Mammary microvascular endothelial cell (primary cell): ENCODE results near the gene GSX2. TPM values are rescaled to one million over a fixed set of nuclear protein-coding genes. Genes with fewer than 3 reads are reported as not detected.

Experiments
- total RNA-seq: library from RNA; depleted of rRNA; stranded (reverse); fragments of >200 nt; gene quantifications from 2 replicates; pipeline ENCODE4 v1.2.3, GENCODE V29; 2015

Gene GSX2
- total RNA-seq, result not detected in 2 replicates

GRCh38 chr4:54099748-54100574 lies at the start of gene GSX2:
Gene GSX2 (plus strand): TSS chr4:54100163. CDS start chr4:54100345, 182 bp downstream.

GRCh38 chr4:54064317-54065111 lies 35.4 kb upstream of the GSX2 start, which contains the start of gene CHIC2:
Gene CHIC2 (minus strand): TSS chr4:54064605. CDS start chr4:54064300, 305 bp downstream.

Other genes with a start within 250 kb of the GSX2 start
- gene CHIC2, start 35.6 kb upstream of the GSX2 start, total RNA-seq, result 61.5 and 65.6 TPM in 2 replicates
- gene PDGFRA, start 129.1 kb downstream of the GSX2 start, total RNA-seq, result 0.13 and 0.30 TPM in 2 replicates